ENCODE data around the gene POLA1. TPM values are rescaled to one million over a fixed set of nuclear protein-coding genes. Genes with fewer than 3 reads are reported as not detected.

POLA1 gene
- total RNA-seq, 1 experiment from 2014 or later = 19.9 TPM

- H3K9me3 ChIP-seq = no peaks in the 10 kb centered on the region
- peaks cover 41% of the 10 kb centered on the region for H3K27me3 ChIP-seq
- H3K36me3 ChIP-seq = no peaks in the 10 kb centered on the region
- no peak for DNase-seq
- no peak overlapping the region for H3K4me3 ChIP-seq
These were observed 322.6 kb downstream of the POLA1 start for GRCh38 chrX:25016361-25016671.

GRCh38 chrX:25016938-25017598 lies 323.4 kb downstream of the POLA1 start:
- Histone ChIP-seq H3K4me3 (no peak overlapping the region), H3K27me3 (peaks cover 45% of the 10 kb centered on the region)
- DNase-seq = no peak

GRCh38 chrX:25017667-25018247 lies 324.0 kb downstream of the POLA1 start:
- Histone ChIP-seq H3K9me3 (no peaks in the 10 kb centered on the region), H3K27me3 (peaks cover 45% of the 10 kb centered on the region), H3K4me3 (no peak overlapping the region), H3K36me3 (no peaks in the 10 kb centered on the region)
- no peak for DNase-seq

More at GRCh38 chrX:25016938-25017598, 323.4 kb downstream of the POLA1 start:
- Histone ChIP-seq H3K36me3 (no peaks in the 10 kb centered on the region), H3K9me3 (no peaks in the 10 kb centered on the region)

DNA sequence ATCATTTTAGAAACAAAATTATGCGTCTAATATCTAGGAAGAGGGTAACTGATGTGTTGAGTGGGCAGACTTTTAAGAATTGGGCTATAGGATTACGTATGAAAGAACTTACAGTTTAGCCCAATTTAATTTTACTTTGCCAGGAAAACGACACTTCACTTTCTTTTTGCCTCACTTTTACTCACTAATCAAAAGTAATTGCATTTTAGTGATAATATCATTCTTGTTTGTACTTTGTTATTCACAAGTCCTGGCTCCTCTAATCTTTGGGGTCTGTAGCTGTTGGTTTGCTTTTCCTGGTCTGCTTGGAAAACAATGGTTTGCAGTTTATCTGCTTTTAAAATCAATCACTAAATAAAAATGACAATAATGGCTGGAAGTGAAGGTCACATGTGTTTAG lies 325.0 kb downstream of the POLA1 start:
- Histone ChIP-seq H3K4me3 (no peak overlapping the region), H3K27me3 (peaks cover 42% of the 10 kb centered on the region), H3K9me3 (no peaks in the 10 kb centered on the region), H3K36me3 (no peaks in the 10 kb centered on the region)
- no peak for DNase-seq

GRCh38 chrX:25019707-25020390 lies 326.1 kb downstream of the POLA1 start:
- H3K27me3 ChIP-seq = peaks cover 42% of the 10 kb centered on the region
- DNase-seq = no peak
- no peak overlapping the region for H3K4me3 ChIP-seq
- H3K9me3 ChIP-seq = no peaks in the 10 kb centered on the region
- no peaks in the 10 kb centered on the region for H3K36me3 ChIP-seq

GRCh38 chrX:25020391-25020904 lies 326.7 kb downstream of the POLA1 start:
- Histone ChIP-seq H3K9me3 (no peaks in the 10 kb centered on the region), H3K36me3 (no peaks in the 10 kb centered on the region), H3K4me3 (no peak overlapping the region), H3K27me3 (peaks cover 42% of the 10 kb centered on the region)
- DNase-seq = no peak

- Histone ChIP-seq H3K36me3 (no peaks in the 10 kb centered on the region), H3K9me3 (no peaks in the 10 kb centered on the region), H3K4me3 (no peak overlapping the region), H3K27me3 (peaks cover 42% of the 10 kb centered on the region)
- no peak for DNase-seq
These were observed 327.3 kb downstream of the POLA1 start for GRCh38 chrX:25020905-25021449.

- H3K36me3 ChIP-seq = no peaks in the 10 kb centered on the region
- DNase-seq = no peak
- H3K27me3 ChIP-seq = peaks cover 36% of the 10 kb centered on the region
- H3K4me3 ChIP-seq = no peak overlapping the region
- H3K9me3 ChIP-seq = no peaks in the 10 kb centered on the region
These were observed 329.0 kb downstream of the POLA1 start for GRCh38 chrX:25022499-25023325.

DNA sequence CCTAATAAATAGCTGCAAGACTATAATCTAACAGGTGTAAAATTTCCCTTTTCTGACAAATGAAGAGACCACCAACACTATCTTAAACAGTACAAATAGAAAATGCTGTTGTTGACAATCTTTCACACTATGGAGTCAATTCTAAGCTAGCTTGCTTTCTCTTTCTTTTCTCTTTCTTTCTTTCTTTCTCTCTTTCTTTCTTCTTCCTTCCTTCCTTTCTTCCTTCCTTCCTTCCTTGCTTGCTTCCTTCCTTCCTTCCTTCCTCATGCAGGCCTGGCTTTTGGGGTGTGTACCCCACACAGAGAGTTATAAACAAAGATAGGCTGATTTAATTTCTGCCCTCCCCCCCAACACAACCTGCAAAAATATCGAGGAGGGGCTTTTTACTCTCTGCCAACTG lies 330.2 kb downstream of the POLA1 start:
- H3K27me3 ChIP-seq = peaks cover 27% of the 10 kb centered on the region

DNA sequence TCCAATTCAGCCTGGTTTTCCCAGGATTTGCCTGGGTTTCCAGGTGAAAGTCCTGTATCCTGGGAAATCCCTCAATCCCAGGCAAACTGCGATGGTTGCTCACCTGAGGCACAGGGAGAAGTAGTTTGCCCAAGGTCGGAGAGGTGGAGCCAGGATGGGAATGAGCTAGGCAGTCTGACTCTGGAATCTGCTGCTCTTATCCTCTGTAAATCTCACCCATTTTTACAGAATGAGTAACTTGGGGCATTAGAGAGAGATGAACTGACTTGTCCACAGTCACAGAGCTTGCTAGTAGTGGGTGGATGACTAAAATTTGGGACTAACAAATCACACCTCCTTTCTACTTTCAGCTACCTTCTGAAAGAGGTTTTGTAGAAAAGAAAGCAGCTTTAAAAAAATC lies 331.9 kb downstream of the POLA1 start:
- Histone ChIP-seq H3K27me3 (peaks cover 11% of the 10 kb centered on the region), H3K36me3 (no peaks in the 10 kb centered on the region), H3K4me3 (no peak overlapping the region), H3K9me3 (no peaks in the 10 kb centered on the region)
- DNase-seq = no peak

More for the DNA sequence above, 330.2 kb downstream of the POLA1 start:
- no peaks in the 10 kb centered on the region for H3K36me3 ChIP-seq
- DNase-seq = no peak
- no peaks in the 10 kb centered on the region for H3K9me3 ChIP-seq
- H3K4me3 ChIP-seq = no peak overlapping the region

- DNase-seq = no peak
- no peak overlapping the region for H3K4me3 ChIP-seq
- H3K9me3 ChIP-seq = no peaks in the 10 kb centered on the region
- peaks cover 2% of the 10 kb centered on the region for H3K27me3 ChIP-seq
- H3K36me3 ChIP-seq = no peaks in the 10 kb centered on the region
These were observed 332.9 kb downstream of the POLA1 start for GRCh38 chrX:25026576-25026975.

DNA sequence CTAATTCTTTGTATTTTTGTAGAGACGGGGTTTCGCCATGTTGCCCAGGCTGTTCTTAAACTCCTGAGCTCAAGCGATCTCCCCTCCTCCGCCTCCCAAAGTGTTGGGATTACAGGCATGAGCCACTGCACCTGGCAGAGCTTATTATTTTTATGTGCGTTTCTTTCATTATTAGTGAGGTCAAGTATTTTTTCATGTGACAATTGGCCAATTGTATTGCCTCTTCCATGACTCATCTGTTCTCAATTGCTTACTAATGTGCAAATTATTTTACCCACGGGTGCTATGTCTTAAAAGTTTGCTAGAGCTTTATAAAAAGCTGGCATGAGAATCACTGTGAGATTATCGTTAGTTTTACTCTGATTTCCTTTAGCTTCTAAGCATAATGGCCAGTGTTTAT lies 335.0 kb downstream of the POLA1 start:
- no peaks in the 10 kb centered on the region for H3K9me3 ChIP-seq
- no peak overlapping the region for H3K4me3 ChIP-seq
- peak; percentile 26 for DNase-seq
- H3K36me3 ChIP-seq = no peaks in the 10 kb centered on the region
- H3K27me3 ChIP-seq = no peaks in the 10 kb centered on the region

DNA sequence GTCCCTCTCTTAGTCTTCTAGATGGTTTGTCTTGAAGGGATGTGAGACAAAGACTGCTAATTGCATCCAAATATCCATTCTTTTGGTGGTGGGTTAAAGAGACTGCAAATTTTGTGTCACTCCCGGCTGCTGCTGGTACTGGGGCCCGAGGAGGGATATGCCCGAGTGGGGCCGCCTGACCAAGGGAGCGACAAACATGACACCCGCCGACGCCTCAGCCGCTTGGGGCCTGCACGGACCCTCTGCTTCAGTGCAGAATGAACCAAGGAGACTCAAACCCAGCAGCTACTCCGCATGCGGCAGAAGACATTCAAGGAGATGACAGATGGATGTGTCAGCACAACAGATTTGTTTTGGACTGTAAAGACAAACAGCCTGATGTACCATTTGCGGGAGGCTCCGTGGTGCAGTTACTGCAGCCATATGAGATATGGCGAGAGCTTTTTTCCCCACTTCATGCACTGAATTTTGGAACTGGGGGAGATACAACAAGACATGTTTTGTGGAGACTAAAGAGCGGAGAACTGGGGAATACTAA lies 335.6 kb downstream of the POLA1 start:
- no peaks in the 10 kb centered on the region for H3K36me3 ChIP-seq
- no peaks in the 10 kb centered on the region for H3K9me3 ChIP-seq
- no peak overlapping the region for H3K4me3 ChIP-seq

DNA sequence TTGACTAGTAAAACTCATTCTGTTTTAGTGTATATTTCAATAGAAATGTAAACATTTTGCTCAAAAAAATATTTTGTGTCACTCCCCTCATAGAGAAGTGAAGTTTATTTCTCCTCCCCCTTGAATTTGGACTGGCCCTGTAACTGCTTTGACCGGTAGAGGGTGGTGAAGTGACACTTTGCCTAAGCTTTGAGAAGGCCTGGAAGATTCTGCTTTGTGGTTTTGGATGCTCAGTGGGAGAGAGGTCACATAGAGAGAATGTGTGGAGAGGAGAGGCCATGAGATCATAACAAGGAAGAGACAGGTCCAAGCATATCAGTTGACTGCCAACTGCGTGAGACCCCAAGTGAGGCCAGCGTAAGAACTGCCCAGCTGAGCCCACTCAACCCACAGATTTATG lies 341.2 kb downstream of the POLA1 start:
- H3K4me3 ChIP-seq = no peak overlapping the region
- H3K9me3 ChIP-seq = no peaks in the 10 kb centered on the region
- DNase-seq = no peak
- no peaks in the 10 kb centered on the region for H3K36me3 ChIP-seq
- H3K27me3 ChIP-seq = no peaks in the 10 kb centered on the region

More for the DNA sequence above, 335.6 kb downstream of the POLA1 start:
- no peaks in the 10 kb centered on the region for H3K27me3 ChIP-seq
- DNase-seq = no peak

GRCh38 chrX:25039036-25039435 lies 345.3 kb downstream of the POLA1 start:
- Histone ChIP-seq H3K4me3 (no peak overlapping the region), H3K36me3 (no peaks in the 10 kb centered on the region), H3K27me3 (no peaks in the 10 kb centered on the region), H3K9me3 (no peaks in the 10 kb centered on the region)
- no peak for DNase-seq

- H3K9me3 ChIP-seq = no peaks in the 10 kb centered on the region
- H3K4me3 ChIP-seq = no peak overlapping the region
- no peaks in the 10 kb centered on the region for H3K27me3 ChIP-seq
- no peaks in the 10 kb centered on the region for H3K36me3 ChIP-seq
- DNase-seq = no peak
These were observed 349.5 kb downstream of the POLA1 start for GRCh38 chrX:25043192-25043591.
